Measurements from ENCODE around the gene NAV1.

GRCh38 chr1:201500670-201501120 lies 38.2 kb upstream of the NAV1 start:
- TF ChIP-seq, protein P1, sequence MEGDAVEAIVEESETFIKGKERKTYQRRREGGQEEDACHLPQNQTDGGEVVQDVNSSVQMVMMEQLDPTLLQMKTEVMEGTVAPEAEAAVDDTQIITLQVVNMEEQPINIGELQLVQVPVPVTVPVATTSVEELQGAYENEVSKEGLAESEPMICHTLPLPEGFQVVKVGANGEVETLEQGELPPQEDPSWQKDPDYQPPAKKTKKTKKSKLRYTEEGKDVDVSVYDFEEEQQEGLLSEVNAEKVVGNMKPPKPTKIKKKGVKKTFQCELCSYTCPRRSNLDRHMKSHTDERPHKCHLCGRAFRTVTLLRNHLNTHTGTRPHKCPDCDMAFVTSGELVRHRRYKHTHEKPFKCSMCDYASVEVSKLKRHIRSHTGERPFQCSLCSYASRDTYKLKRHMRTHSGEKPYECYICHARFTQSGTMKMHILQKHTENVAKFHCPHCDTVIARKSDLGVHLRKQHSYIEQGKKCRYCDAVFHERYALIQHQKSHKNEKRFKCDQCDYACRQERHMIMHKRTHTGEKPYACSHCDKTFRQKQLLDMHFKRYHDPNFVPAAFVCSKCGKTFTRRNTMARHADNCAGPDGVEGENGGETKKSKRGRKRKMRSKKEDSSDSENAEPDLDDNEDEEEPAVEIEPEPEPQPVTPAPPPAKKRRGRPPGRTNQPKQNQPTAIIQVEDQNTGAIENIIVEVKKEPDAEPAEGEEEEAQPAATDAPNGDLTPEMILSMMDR (conservative IDR thresholded peaks at IDR 0.05) = no peak
- TF ChIP-seq EZH2 (IDR thresholded peaks at IDR 0.05; ENCODE audit: low read depth) = no peak
